ENCODE data around the gene STK39. TPM values are rescaled to one million over a fixed set of nuclear protein-coding genes. Genes with fewer than 3 reads are reported as not detected.

Gene STK39
- total RNA-seq, 2 experiments from 2014 or later: 7.9 to 9.5 TPM

DNA sequence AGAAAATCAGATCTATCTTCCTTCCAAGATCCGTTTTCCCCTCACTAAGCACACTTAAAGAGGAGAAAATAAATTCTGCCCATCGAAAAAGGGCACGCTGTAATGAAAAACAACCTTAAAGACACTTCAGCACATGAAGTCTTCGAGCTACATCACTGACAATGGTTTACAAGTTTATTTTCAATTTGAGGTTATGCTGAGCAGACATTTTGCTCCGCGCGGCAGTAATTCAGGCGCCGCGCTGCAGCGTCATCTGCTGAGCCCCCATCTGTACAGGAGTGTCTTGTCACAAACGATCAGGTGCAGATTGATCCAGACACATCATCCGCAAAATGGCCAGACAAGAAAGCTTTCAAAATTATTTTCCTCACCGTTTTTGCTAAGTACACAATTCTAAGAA lies 341.7 kb downstream of the STK39 start:
- Histone ChIP-seq H3K27ac (ENCODE audit: low read depth in 1 of 2, low read length in 2 of 2) (no peak overlapping the region), H3K36me3 (ENCODE audit: insufficient read depth, low read length) (no peaks in the 10 kb centered on the region), H3K9me3 (ENCODE audit: control insufficient read depth in 1 of 2, insufficient read depth in 1 of 2, low read length in 2 of 2) (no peaks in the 10 kb centered on the region), H3K27me3 (ENCODE audit: control insufficient read depth in 1 of 2, insufficient read depth in 2 of 2, low read length in 2 of 2) (no peaks in the 10 kb centered on the region), H3K4me3 (ENCODE audit: low read length) (no peak overlapping the region), H3K4me1 (ENCODE audit: insufficient read depth, low read length) (no peaks in the 10 kb centered on the region)
- intact Hi-C loops (cut with DNase I, micrococcal nuclease): no loop called here
- TF ChIP-seq, protein P1, sequence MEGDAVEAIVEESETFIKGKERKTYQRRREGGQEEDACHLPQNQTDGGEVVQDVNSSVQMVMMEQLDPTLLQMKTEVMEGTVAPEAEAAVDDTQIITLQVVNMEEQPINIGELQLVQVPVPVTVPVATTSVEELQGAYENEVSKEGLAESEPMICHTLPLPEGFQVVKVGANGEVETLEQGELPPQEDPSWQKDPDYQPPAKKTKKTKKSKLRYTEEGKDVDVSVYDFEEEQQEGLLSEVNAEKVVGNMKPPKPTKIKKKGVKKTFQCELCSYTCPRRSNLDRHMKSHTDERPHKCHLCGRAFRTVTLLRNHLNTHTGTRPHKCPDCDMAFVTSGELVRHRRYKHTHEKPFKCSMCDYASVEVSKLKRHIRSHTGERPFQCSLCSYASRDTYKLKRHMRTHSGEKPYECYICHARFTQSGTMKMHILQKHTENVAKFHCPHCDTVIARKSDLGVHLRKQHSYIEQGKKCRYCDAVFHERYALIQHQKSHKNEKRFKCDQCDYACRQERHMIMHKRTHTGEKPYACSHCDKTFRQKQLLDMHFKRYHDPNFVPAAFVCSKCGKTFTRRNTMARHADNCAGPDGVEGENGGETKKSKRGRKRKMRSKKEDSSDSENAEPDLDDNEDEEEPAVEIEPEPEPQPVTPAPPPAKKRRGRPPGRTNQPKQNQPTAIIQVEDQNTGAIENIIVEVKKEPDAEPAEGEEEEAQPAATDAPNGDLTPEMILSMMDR (IDR thresholded peaks at IDR 0.05): no peak
- ATAC-seq (ENCODE audit: poor library complexity) (no peak), DNase-seq (no peak)
- Mint-ChIP-seq H3K27me3 (peaks cover 8% of the 10 kb centered on the region), H3K4me1 (ENCODE audit: low read depth) (no peaks in the 10 kb centered on the region), H3K4me3 (no peak overlapping the region), H3K9me3 (no peaks in the 10 kb centered on the region), H3K27ac (no peak overlapping the region), H3K36me3 (ENCODE audit: low read depth) (no peaks in the 10 kb centered on the region)
- ChIA-PET CTCF (no interaction called here), POLR2A (no interaction called here)

Other genes with a start within 250 kb of the STK39 start
- 10 to 100 TPM; 16.9 to 17.9 TPM for gene CERS6, start 208.7 kb upstream of the STK39 start, total RNA-seq